ENCODE measurements around the gene SMYD1. TPM values are rescaled to one million over a fixed set of nuclear protein-coding genes. Genes with fewer than 3 reads are reported as not detected.

The SMYD1 gene
- total and polyA plus RNA-seq, 2 donors (not counting 1 experiment from before 2014, with no cell fraction given), result not detected

DNA sequence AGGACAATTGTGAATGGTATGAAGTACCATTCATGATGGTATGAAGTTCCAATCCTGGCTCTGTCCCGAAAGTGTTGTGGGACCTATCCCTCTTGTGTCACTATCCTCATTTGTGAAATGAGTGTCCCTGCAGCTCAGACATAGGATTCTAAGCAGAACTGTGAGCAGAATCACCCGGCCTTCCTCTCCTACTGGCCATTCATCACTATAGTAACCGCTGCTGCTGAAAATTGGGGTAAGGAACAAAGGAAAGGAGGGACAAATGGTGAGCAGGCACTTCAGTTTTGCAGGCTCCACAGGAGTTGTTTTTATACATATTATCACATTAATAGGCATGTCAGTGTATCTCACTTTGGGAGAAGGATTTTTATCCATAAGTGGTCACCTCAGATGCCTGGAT, 27.4 kb downstream of the SMYD1 start:
- ChIA-PET POLR2A (no interaction called here), CTCF (no interaction called here)
- no peak for DNase-seq
- ATAC-seq (ENCODE audit: low read depth), result no peak
- Histone ChIP-seq H2AFZ (ENCODE audit: insufficient read depth, low read depth, low read length, poor library complexity, severe bottlenecking) (no peak overlapping the region), H3K4me2 (replicated peaks; ENCODE audit: low read depth, low read length, poor library complexity, severe bottlenecking) (no peak overlapping the region), H4K20me1 (ENCODE audit: control insufficient read depth, insufficient read depth, low read length, poor library complexity, severe bottlenecking) (no peaks in the 10 kb centered on the region), H3K79me2 (ENCODE audit: control insufficient read depth, insufficient read depth, low read length) (no peaks in the 10 kb centered on the region), H3K36me3 (replicated peaks in 1 of 2; ENCODE audit: control extremely low read depth in 1 of 2, control insufficient read depth in 1 of 2, extremely low read depth in 1 of 2, insufficient read depth in 2 of 2, low read length in 1 of 2) (no peaks in the 10 kb centered on the region), H3K4me3 (ENCODE audit: control extremely low read depth in 1 of 5, extremely low read depth in 1 of 5, insufficient read depth in 1 of 5, low read depth in 2 of 5, low read length in 4 of 5) (no peak overlapping the region), H3K9ac (ENCODE audit: low read length) (no peak overlapping the region), H3K27ac (ENCODE audit: low read length in 2 of 2) (no peak overlapping the region), H3K4me1 (ENCODE audit: control insufficient read depth in 2 of 2, insufficient read depth in 2 of 2, low read length in 2 of 2) (peaks cover 9 to 12% of the 10 kb centered on the region in 2 donors), H3K9me3 (ENCODE audit: control extremely low read depth in 1 of 3, control insufficient read depth in 2 of 3, insufficient read depth in 1 of 3, low read length in 2 of 3) (no peaks in the 10 kb centered on the region), H3K27me3 (replicated peaks in 1 of 4; ENCODE audit: control extremely low read depth in 1 of 4, control insufficient read depth in 3 of 4, insufficient read depth in 4 of 4, low read length in 3 of 4) (no peaks in the 10 kb centered on the region)
- H3K4me3 Mint-ChIP-seq, result no peak overlapping the region
- no peaks in the 10 kb centered on the region for H3K9me3 Mint-ChIP-seq (ENCODE audit: insufficient read depth)
- intact Hi-C loops (cut with micrococcal nuclease), result no loop called here
- peaks cover 7% of the 10 kb centered on the region for H3K27me3 Mint-ChIP-seq
- no CpG with 5 or more reads among the region's 3 CpGs for WGBS (ENCODE audit: insufficient coverage)
- H3K27ac Mint-ChIP-seq, result no peak overlapping the region
- peaks cover 12% of the 10 kb centered on the region for H3K4me1 Mint-ChIP-seq
- TF ChIP-seq, protein P1, sequence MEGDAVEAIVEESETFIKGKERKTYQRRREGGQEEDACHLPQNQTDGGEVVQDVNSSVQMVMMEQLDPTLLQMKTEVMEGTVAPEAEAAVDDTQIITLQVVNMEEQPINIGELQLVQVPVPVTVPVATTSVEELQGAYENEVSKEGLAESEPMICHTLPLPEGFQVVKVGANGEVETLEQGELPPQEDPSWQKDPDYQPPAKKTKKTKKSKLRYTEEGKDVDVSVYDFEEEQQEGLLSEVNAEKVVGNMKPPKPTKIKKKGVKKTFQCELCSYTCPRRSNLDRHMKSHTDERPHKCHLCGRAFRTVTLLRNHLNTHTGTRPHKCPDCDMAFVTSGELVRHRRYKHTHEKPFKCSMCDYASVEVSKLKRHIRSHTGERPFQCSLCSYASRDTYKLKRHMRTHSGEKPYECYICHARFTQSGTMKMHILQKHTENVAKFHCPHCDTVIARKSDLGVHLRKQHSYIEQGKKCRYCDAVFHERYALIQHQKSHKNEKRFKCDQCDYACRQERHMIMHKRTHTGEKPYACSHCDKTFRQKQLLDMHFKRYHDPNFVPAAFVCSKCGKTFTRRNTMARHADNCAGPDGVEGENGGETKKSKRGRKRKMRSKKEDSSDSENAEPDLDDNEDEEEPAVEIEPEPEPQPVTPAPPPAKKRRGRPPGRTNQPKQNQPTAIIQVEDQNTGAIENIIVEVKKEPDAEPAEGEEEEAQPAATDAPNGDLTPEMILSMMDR (IDR thresholded peaks at IDR 0.05), result no peak
- no peak for TF ChIP-seq EZH2 (IDR thresholded peaks at IDR 0.05; ENCODE audit: borderline replicate concordance, insufficient read depth, low read depth, low read length, poor library complexity, severe bottlenecking)

DNA sequence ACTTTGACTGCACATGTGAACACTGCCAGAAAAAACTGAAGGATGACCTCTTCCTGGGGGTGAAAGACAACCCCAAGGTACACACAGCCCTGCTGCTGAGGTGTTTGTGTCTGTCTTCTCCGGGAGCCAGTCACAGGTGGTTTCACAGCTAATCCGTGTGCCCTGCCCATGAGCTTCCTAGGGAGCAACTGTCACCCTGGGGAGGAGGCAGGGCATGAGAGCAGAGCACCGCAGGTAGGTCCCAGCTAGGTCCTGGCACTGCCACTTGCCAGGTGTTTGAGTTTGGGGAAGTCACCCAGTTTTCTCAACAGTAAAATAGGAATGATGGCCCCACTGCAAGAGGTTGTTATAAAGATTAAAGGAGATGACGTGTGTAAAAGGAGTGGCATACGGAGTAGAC, 29.1 kb downstream of the SMYD1 start:
- WGBS (ENCODE audit: insufficient coverage), result 87% methylated on average over 3 of the region's 5 CpGs
- Histone ChIP-seq H3K4me1 (ENCODE audit: control insufficient read depth in 2 of 2, insufficient read depth in 2 of 2, low read length in 2 of 2) (no peaks in the 10 kb centered on the region), H3K36me3 (replicated peaks in 1 of 2; ENCODE audit: control extremely low read depth in 1 of 2, control insufficient read depth in 1 of 2, extremely low read depth in 1 of 2, insufficient read depth in 2 of 2, low read length in 1 of 2) (no peaks in the 10 kb centered on the region), H3K27me3 (replicated peaks in 1 of 4; ENCODE audit: control extremely low read depth in 1 of 4, control insufficient read depth in 3 of 4, insufficient read depth in 4 of 4, low read length in 3 of 4) (no peaks in the 10 kb centered on the region), H3K4me2 (replicated peaks; ENCODE audit: low read depth, low read length, poor library complexity, severe bottlenecking) (no peak overlapping the region), H2AFZ (ENCODE audit: insufficient read depth, low read depth, low read length, poor library complexity, severe bottlenecking) (no peak overlapping the region), H3K9me3 (ENCODE audit: control extremely low read depth in 1 of 3, control insufficient read depth in 2 of 3, insufficient read depth in 1 of 3, low read length in 2 of 3) (no peaks in the 10 kb centered on the region), H3K79me2 (ENCODE audit: control insufficient read depth, insufficient read depth, low read length) (no peaks in the 10 kb centered on the region), H3K27ac (ENCODE audit: low read length in 2 of 2) (no peak overlapping the region), H3K4me3 (ENCODE audit: control extremely low read depth in 1 of 5, extremely low read depth in 1 of 5, insufficient read depth in 1 of 5, low read depth in 2 of 5, low read length in 4 of 5) (no peak overlapping the region), H4K20me1 (ENCODE audit: control insufficient read depth, insufficient read depth, low read length, poor library complexity, severe bottlenecking) (no peaks in the 10 kb centered on the region), H3K9ac (ENCODE audit: low read length) (no peak overlapping the region)
- ATAC-seq (ENCODE audit: low read depth) (no peak), DNase-seq (no peak)
- H3K4me3 Mint-ChIP-seq, result no peak overlapping the region
- ChIA-PET POLR2A (no interaction called here), CTCF (no interaction called here)
- H3K27ac Mint-ChIP-seq, result no peak overlapping the region
- intact Hi-C loops (cut with micrococcal nuclease), result no loop called here
- no peak for TF ChIP-seq EZH2 (IDR thresholded peaks at IDR 0.05; ENCODE audit: borderline replicate concordance, insufficient read depth, low read depth, low read length, poor library complexity, severe bottlenecking)
- TF ChIP-seq, protein P1 (IDR thresholded peaks at IDR 0.05), result no peak
- peaks cover 12% of the 10 kb centered on the region for H3K27me3 Mint-ChIP-seq
- no peaks in the 10 kb centered on the region for H3K9me3 Mint-ChIP-seq (ENCODE audit: insufficient read depth)
- no peaks in the 10 kb centered on the region for H3K4me1 Mint-ChIP-seq

All from B cell (primary cell).